HCT116 (cell line): ENCODE results near the gene PARP12. TPM values are rescaled to one million over a fixed set of nuclear protein-coding genes. Genes with fewer than 3 reads are reported as not detected.

Experiments
- ATAC-seq: fragments of 200-7000 bp; cut with Tn5 transposase; 2 replicates; pipeline ENCODE4 v1.9.1; 2020; ENCODE audit warnings: mild to moderate bottlenecking, moderate library complexity
- BruUV-seq: library from RNA; stranded (reverse); fragments of 400-500 nt; replicated peaks from 2 replicates; lab custom pipeline; 2021; lab: Mats Ljungman, UMichigan
- CTCF ChIA-PET: fragments of 300-600 bp; sonication (Branson Sonifier 250); formaldehyde crosslinking; loops from one replicate; lab custom pipeline; 2021; ENCODE audit warnings: antibody characterized with exemption; lab: Charles Lee
- POLR2A ChIA-PET: fragments of 300-600, 350-600 bp; sonication (Branson Sonifier 250); formaldehyde crosslinking; loops from one replicate; lab custom pipeline; 2021; ENCODE audit warnings: antibody characterized with exemption; lab: Charles Lee
- RAD21 ChIA-PET, 2 experiments: fragments of 300-600 bp; sonication (Branson Sonifier 250); formaldehyde crosslinking; loops; one replicate each; lab custom pipeline; 2023; ENCODE audit warnings: low total read pairs in 2 of 2; ENCODE audit not compliant: uncharacterized antibody in 2 of 2, unreplicated experiment in 2 of 2, low non-redundant PET in 1 of 2; lab: Charles Lee
- DNase-seq: peaks from one replicate; pipeline ENCODE4 v3.0.0-alpha.2; 2010; ENCODE audit warnings: low read depth, low spot score
- H2AFZ ChIP-seq: fragments of 200-600 bp; shearing (Covaris generic), sonication (generic); 2 replicates; pipeline ENCODE4 v1.6.1; 2017; ENCODE audit warnings: low read depth, mixed run types, mixed read lengths, antibody characterized with exemption, low read length; ENCODE audit not compliant: poor library complexity, severe bottlenecking
- H3K27ac ChIP-seq: 2 replicates; pipeline ENCODE4 v1.5.1; 2012; ENCODE audit warnings: low read depth, low read length
- H3K27me3 ChIP-seq: fragments of 200-600 bp; sonication (generic); 2 replicates; pipeline ENCODE4 v1.6.1; 2016; ENCODE audit warnings: mixed run types, low read length, mixed read lengths; ENCODE audit not compliant: insufficient read depth
- H3K36me3 ChIP-seq, 2 experiments: fragments of 200-500 bp in 1 of 2; fragments of 200-600 bp in 1 of 2; sonication (Bioruptor generic) in 1 of 2; sonication (generic) in 1 of 2; 2 replicates each; pipeline versions ENCODE4 v1.5.1 to v1.6.1; 2014 to 2016; ENCODE audit warnings: low read length in 2 of 2, inconsistent platforms in 1 of 2, mixed read lengths in 1 of 2, mixed run types in 1 of 2; ENCODE audit not compliant: insufficient read depth in 2 of 2, control insufficient read depth in 1 of 2
- H3K4me1 ChIP-seq, 2 experiments: fragments of 200-600 bp in 1 of 2; sonication (generic) in 1 of 2; 2 replicates each; pipeline versions ENCODE4 v1.5.1 to v1.6.1; 2012 to 2017; ENCODE audit warnings: low read length in 2 of 2, inconsistent platforms in 1 of 2, mild to moderate bottlenecking in 1 of 2, mixed read lengths in 1 of 2, mixed run types in 1 of 2, moderate library complexity in 1 of 2; ENCODE audit not compliant: insufficient read depth in 2 of 2, control insufficient read depth in 1 of 2
- H3K4me2 ChIP-seq: fragments of 200-600 bp; sonication (generic); 2 replicates; pipeline ENCODE4 v1.6.1; 2017; ENCODE audit warnings: mixed run types, low read length, mixed read lengths
- H3K4me3 ChIP-seq, 2 experiments: fragments of 200-600 bp in 1 of 2; sonication (generic) in 1 of 2; replicated peaks in 1 of 2; 2 replicates each; pipeline ENCODE4 v1.5.1; 2011 to 2016; ENCODE audit warnings: low read length in 2 of 2, control low read depth in 1 of 2, low read depth in 1 of 2, mild to moderate bottlenecking in 1 of 2, mixed read lengths in 1 of 2, mixed run types in 1 of 2
- H3K79me2 ChIP-seq: fragments of 200-600 bp; sonication (generic); 2 replicates; pipeline ENCODE4 v1.6.1; 2017; ENCODE audit warnings: mild to moderate bottlenecking, mixed run types, low read length, moderate library complexity, mixed read lengths; ENCODE audit not compliant: insufficient read depth
- H3K9ac ChIP-seq: fragments of 200-600 bp; sonication (generic); 2 replicates; pipeline ENCODE4 v1.6.1; 2016; ENCODE audit warnings: low read length, mixed read lengths
- H3K9me2 ChIP-seq: fragments of 200-600 bp; sonication (generic), shearing (Covaris generic); 2 replicates; pipeline ENCODE4 v1.6.1; 2017; ENCODE audit warnings: mixed run types, mild to moderate bottlenecking, moderate library complexity; ENCODE audit not compliant: insufficient read depth
- H3K9me3 ChIP-seq, 2 experiments: fragments of 200-500 bp in 1 of 2; fragments of 200-600 bp in 1 of 2; sonication (Bioruptor generic) in 1 of 2; sonication (generic) in 1 of 2; 2 replicates each; pipeline ENCODE4 v1.6.1; 2014 to 2017; ENCODE audit warnings: low read length in 2 of 2, mixed read lengths in 2 of 2, inconsistent platforms in 1 of 2, low read depth in 1 of 2, mild to moderate bottlenecking in 1 of 2, mixed run types in 1 of 2, moderate library complexity in 1 of 2; ENCODE audit not compliant: control insufficient read depth in 1 of 2, insufficient read depth in 1 of 2
- H4K20me1 ChIP-seq: fragments of 200-600 bp; sonication (generic), shearing (Covaris generic); 2 replicates; pipeline ENCODE4 v1.6.1; 2017; ENCODE audit warnings: mixed run types, mild to moderate bottlenecking, moderate library complexity; ENCODE audit not compliant: insufficient read depth
- CBX3 ChIP-seq: IDR thresholded peaks from 2 replicates; pipeline ENCODE4 v1.6.1; 2012; ENCODE audit warnings: low read depth
- CEBPB ChIP-seq: IDR thresholded peaks from 2 replicates; pipeline ENCODE4 v1.6.1; 2012; ENCODE audit warnings: low read depth
- EGR1 ChIP-seq: IDR thresholded peaks from 2 replicates; pipeline ENCODE4 v1.6.1; 2012; ENCODE audit warnings: low read depth
- EZH2 ChIP-seq: fragments of 200-600 bp; sonication (generic); IDR thresholded peaks from 2 replicates; pipeline ENCODE4 v1.6.1; 2017; ENCODE audit warnings: antibody characterized with exemption, mixed run types
- EZH2phosphoT487 ChIP-seq: fragments of 200-600 bp; IDR thresholded peaks from 2 replicates; pipeline ENCODE4 v1.6.1; 2018; ENCODE audit warnings: antibody characterized with exemption, borderline replicate concordance
- FOSL1 ChIP-seq: IDR thresholded peaks from 2 replicates; pipeline ENCODE4 v1.6.1; 2012; ENCODE audit warnings: low read depth
- JUND ChIP-seq: IDR thresholded peaks from 2 replicates; pipeline ENCODE4 v1.6.1; 2012
- POLR2AphosphoS5 ChIP-seq: IDR thresholded peaks from 2 replicates; pipeline ENCODE4 v1.6.1; 2011; ENCODE audit warnings: mild to moderate bottlenecking, low read depth, low read length, moderate library complexity
- SP1 ChIP-seq: IDR thresholded peaks from 2 replicates; pipeline ENCODE4 v1.6.1; 2012; ENCODE audit warnings: low read depth
- SRF ChIP-seq: IDR thresholded peaks from 2 replicates; pipeline ENCODE4 v1.6.1; 2012; ENCODE audit warnings: low read depth
- TCF7L2 ChIP-seq: IDR thresholded peaks from 2 replicates; pipeline ENCODE4 v1.7.0; 2011; ENCODE audit warnings: borderline replicate concordance, inconsistent platforms; ENCODE audit not compliant: insufficient read depth, insufficient read length; ENCODE audit errors: extremely low read depth
- ZNF274 ChIP-seq: fragments of 200-500 bp; sonication (Bioruptor generic); IDR thresholded peaks from 2 replicates; pipeline ENCODE4 v1.6.1; 2014; ENCODE audit warnings: mild to moderate bottlenecking, low read depth, low read length, inconsistent platforms
- intact Hi-C: fragments of 100-400 bp; cut with micrococcal nuclease; formaldehyde crosslinking; loops from 2 replicates; pipeline ENCODE4 v1.10.0; 2022
- total RNA-seq: library from RNA; stranded (reverse); gene quantifications from one replicate; pipeline ENCODE4 v1.2.1, GENCODE V29; 2021; ENCODE audit not compliant: unreplicated experiment
- TF ChIP-seq, protein P1 (sequence below): IDR thresholded peaks from 2 replicates; pipeline ENCODE4 v1.6.1; 2012; ENCODE audit warnings: low read depth
- TF ChIP-seq, protein P2 (sequence below): IDR thresholded peaks from 2 replicates; pipeline ENCODE4 v1.6.1; 2011; ENCODE audit warnings: mild to moderate bottlenecking, low read length, moderate library complexity; ENCODE audit not compliant: insufficient replicate concordance; ENCODE audit errors: extremely low read depth
- TF ChIP-seq, protein P3 (sequence below): IDR thresholded peaks from 2 replicates; pipeline ENCODE4 v1.6.1; 2012

The PARP12 gene
- total RNA-seq, 1 experiment from 2014 or later = 17.7 TPM

DNA sequence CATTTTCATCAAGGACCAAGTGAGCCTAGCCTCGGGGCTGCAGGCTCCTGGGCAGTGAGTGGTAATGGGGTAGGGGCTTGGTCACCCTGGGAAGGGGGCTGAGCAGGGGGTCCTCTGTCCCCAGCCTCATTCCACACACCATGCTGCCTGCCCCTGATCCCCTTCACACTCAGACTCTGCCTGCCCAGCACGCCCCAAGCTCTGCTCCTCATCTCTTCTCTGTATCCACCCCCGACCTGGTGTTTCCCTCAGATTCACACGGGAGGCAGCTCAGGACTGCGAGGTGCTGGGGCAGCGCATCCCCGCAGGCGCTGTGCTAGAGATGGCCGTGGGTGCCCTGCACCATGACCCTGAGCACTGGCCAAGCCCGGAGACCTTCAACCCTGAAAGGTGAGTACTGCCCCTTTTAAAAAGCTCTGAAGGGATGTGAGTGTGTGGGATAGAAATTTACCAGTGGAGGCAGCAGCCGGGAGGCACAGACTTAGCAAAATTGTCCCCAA lies 47.2 kb downstream of the PARP12 start:
- no peak for DNase-seq
- no peaks in the 10 kb centered on the region for H4K20me1 ChIP-seq
- no peaks in the 10 kb centered on the region for H3K79me2 ChIP-seq
- no peaks in the 10 kb centered on the region for H3K9me3 ChIP-seq
- RAD21 ChIA-PET = no interaction called here
- no peak for ATAC-seq
- CTCF ChIA-PET = no interaction called here
- no peak overlapping the region for H3K4me3 ChIP-seq
- H3K36me3 ChIP-seq = no peaks in the 10 kb centered on the region
- no TSS peak for BruUV-seq
- no peaks in the 10 kb centered on the region for H3K9me2 ChIP-seq
- TF ChIP-seq CEBPB = no peak
- TF ChIP-seq TCF7L2 = no peak
- TF ChIP-seq, protein P1, sequence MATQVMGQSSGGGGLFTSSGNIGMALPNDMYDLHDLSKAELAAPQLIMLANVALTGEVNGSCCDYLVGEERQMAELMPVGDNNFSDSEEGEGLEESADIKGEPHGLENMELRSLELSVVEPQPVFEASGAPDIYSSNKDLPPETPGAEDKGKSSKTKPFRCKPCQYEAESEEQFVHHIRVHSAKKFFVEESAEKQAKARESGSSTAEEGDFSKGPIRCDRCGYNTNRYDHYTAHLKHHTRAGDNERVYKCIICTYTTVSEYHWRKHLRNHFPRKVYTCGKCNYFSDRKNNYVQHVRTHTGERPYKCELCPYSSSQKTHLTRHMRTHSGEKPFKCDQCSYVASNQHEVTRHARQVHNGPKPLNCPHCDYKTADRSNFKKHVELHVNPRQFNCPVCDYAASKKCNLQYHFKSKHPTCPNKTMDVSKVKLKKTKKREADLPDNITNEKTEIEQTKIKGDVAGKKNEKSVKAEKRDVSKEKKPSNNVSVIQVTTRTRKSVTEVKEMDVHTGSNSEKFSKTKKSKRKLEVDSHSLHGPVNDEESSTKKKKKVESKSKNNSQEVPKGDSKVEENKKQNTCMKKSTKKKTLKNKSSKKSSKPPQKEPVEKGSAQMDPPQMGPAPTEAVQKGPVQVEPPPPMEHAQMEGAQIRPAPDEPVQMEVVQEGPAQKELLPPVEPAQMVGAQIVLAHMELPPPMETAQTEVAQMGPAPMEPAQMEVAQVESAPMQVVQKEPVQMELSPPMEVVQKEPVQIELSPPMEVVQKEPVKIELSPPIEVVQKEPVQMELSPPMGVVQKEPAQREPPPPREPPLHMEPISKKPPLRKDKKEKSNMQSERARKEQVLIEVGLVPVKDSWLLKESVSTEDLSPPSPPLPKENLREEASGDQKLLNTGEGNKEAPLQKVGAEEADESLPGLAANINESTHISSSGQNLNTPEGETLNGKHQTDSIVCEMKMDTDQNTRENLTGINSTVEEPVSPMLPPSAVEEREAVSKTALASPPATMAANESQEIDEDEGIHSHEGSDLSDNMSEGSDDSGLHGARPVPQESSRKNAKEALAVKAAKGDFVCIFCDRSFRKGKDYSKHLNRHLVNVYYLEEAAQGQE = no peak
- TF ChIP-seq, protein P2, sequence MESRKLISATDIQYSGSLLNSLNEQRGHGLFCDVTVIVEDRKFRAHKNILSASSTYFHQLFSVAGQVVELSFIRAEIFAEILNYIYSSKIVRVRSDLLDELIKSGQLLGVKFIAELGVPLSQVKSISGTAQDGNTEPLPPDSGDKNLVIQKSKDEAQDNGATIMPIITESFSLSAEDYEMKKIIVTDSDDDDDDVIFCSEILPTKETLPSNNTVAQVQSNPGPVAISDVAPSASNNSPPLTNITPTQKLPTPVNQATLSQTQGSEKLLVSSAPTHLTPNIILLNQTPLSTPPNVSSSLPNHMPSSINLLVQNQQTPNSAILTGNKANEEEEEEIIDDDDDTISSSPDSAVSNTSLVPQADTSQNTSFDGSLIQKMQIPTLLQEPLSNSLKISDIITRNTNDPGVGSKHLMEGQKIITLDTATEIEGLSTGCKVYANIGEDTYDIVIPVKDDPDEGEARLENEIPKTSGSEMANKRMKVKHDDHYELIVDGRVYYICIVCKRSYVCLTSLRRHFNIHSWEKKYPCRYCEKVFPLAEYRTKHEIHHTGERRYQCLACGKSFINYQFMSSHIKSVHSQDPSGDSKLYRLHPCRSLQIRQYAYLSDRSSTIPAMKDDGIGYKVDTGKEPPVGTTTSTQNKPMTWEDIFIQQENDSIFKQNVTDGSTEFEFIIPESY = no peak
- TF ChIP-seq ZNF274 = no peak
- no peak for TF ChIP-seq EZH2
- no peak for TF ChIP-seq FOSL1
- no peak for TF ChIP-seq EZH2phosphoT487
- TF ChIP-seq SRF = no peak
- TF ChIP-seq CBX3 = no peak
- no peak for TF ChIP-seq SP1
- TF ChIP-seq, protein P3, sequence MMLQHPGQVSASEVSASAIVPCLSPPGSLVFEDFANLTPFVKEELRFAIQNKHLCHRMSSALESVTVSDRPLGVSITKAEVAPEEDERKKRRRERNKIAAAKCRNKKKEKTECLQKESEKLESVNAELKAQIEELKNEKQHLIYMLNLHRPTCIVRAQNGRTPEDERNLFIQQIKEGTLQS = no peak
- TF ChIP-seq JUND = no peak
- TF ChIP-seq POLR2AphosphoS5 = no peak
- no peak for TF ChIP-seq EGR1
- TF ChIP-seq, all 23 proteins: peak for 0
- Histone ChIP-seq H3K27me3 (no peaks in the 10 kb centered on the region), H3K27ac (no peak overlapping the region), H3K9ac (no peak overlapping the region), H2AFZ (no peak overlapping the region), H3K4me1 (no peaks in the 10 kb centered on the region), H3K4me2 (no peak overlapping the region)
- POLR2A ChIA-PET = no interaction called here
- intact Hi-C loops = no loop called here
